ENCODE measurements around the gene SHC2. TPM values are rescaled to one million over a fixed set of nuclear protein-coding genes. Genes with fewer than 3 reads are reported as not detected.
A peak's percentile ranks its signal among the peaks of the same experiment; 100 is the strongest.
"Not testable (repeated sequence)": the region's sequence is repeated elsewhere in the genome, so short reads cannot be mapped to it uniquely, and the experiment has no call there.

SHC2 gene
- total RNA-seq, 1 donor from 2014 or later: 47.8 TPM

- Mint-ChIP-seq H3K27me3 (ENCODE audit: low read depth) (peaks cover 25% of the 10 kb centered on the region), H3K36me3 (ENCODE audit: low read depth) (no peaks in the 10 kb centered on the region), H3K9me3 (ENCODE audit: low read depth) (no peaks in the 10 kb centered on the region), H3K4me3 (ENCODE audit: unreplicated experiment) (no peak overlapping the region), H3K27ac (ENCODE audit: unreplicated experiment) (no peak overlapping the region), H3K4me1 (ENCODE audit: low read depth) (peaks cover 3% of the 10 kb centered on the region)
- peak; percentile 81 for DNase-seq (ENCODE audit: low spot score)
- peak; percentile 75 for TF ChIP-seq CTCF (IDR thresholded peaks at IDR 0.05)
These were observed 76.7 kb downstream of the SHC2 start for GRCh38 chr19:383922-384798.

- H3K4me3 Mint-ChIP-seq (ENCODE audit: unreplicated experiment): no peak overlapping the region
- no peaks in the 10 kb centered on the region for H3K36me3 Mint-ChIP-seq (ENCODE audit: low read depth)
- peaks cover 3% of the 10 kb centered on the region for H3K4me1 Mint-ChIP-seq (ENCODE audit: low read depth)
- H3K27ac Mint-ChIP-seq (ENCODE audit: unreplicated experiment): no peak overlapping the region
- no peaks in the 10 kb centered on the region for H3K9me3 Mint-ChIP-seq (ENCODE audit: low read depth)
- peaks cover 25% of the 10 kb centered on the region for H3K27me3 Mint-ChIP-seq (ENCODE audit: low read depth)
- DNase-seq (ENCODE audit: low spot score): peak; percentile 64
- no peak for TF ChIP-seq CTCF (IDR thresholded peaks at IDR 0.05)
These were observed 77.8 kb downstream of the SHC2 start for GRCh38 chr19:383040-383439.

- H3K36me3 Mint-ChIP-seq (ENCODE audit: low read depth); H3K27ac Mint-ChIP-seq (ENCODE audit: unreplicated experiment); H3K4me3 Mint-ChIP-seq (ENCODE audit: unreplicated experiment); H3K9me3 Mint-ChIP-seq (ENCODE audit: low read depth); H3K4me1 Mint-ChIP-seq (ENCODE audit: low read depth); DNase-seq (ENCODE audit: low spot score): not testable (repeated sequence)
- H3K27me3 Mint-ChIP-seq (ENCODE audit: low read depth): peaks cover 28% of the 10 kb centered on the region
These were observed 78.3 kb downstream of the SHC2 start for GRCh38 chr19:382578-382977.

GRCh38 chr19:381901-382300 lies 78.9 kb downstream of the SHC2 start:
- H3K27me3 Mint-ChIP-seq (ENCODE audit: low read depth): peaks cover 26% of the 10 kb centered on the region
- not testable (repeated sequence) for H3K4me1 Mint-ChIP-seq (ENCODE audit: low read depth); H3K36me3 Mint-ChIP-seq (ENCODE audit: low read depth); H3K4me3 Mint-ChIP-seq (ENCODE audit: unreplicated experiment); H3K9me3 Mint-ChIP-seq (ENCODE audit: low read depth); H3K27ac Mint-ChIP-seq (ENCODE audit: unreplicated experiment)
- DNase-seq (ENCODE audit: low spot score): peak; percentile 82

- H3K27me3 Mint-ChIP-seq (ENCODE audit: low read depth): peaks cover 26% of the 10 kb centered on the region
- H3K4me1 Mint-ChIP-seq (ENCODE audit: low read depth); H3K4me3 Mint-ChIP-seq (ENCODE audit: unreplicated experiment); H3K36me3 Mint-ChIP-seq (ENCODE audit: low read depth); H3K9me3 Mint-ChIP-seq (ENCODE audit: low read depth); H3K27ac Mint-ChIP-seq (ENCODE audit: unreplicated experiment): not testable (repeated sequence)
- peak; percentile 26 for DNase-seq (ENCODE audit: low spot score)
These were observed 80.1 kb downstream of the SHC2 start for GRCh38 chr19:380618-381219.

- no peak overlapping the region for H3K4me3 Mint-ChIP-seq (ENCODE audit: unreplicated experiment)
- H3K27me3 Mint-ChIP-seq (ENCODE audit: low read depth): peaks cover 28% of the 10 kb centered on the region
- no peaks in the 10 kb centered on the region for H3K36me3 Mint-ChIP-seq (ENCODE audit: low read depth)
- H3K9me3 Mint-ChIP-seq (ENCODE audit: low read depth): no peaks in the 10 kb centered on the region
- TF ChIP-seq CTCF (IDR thresholded peaks at IDR 0.05): no peak
- peaks cover 3% of the 10 kb centered on the region for H3K4me1 Mint-ChIP-seq (ENCODE audit: low read depth)
- no peak overlapping the region for H3K27ac Mint-ChIP-seq (ENCODE audit: unreplicated experiment)
- peak; percentile 36 for DNase-seq (ENCODE audit: low spot score)
These were observed 81.0 kb downstream of the SHC2 start for GRCh38 chr19:379796-380195.
